ENCODE data around the gene COBL.

- TF ChIP-seq CTCF (IDR thresholded peaks at IDR 0.05), result no peak
- TF ChIP-seq POLR2A (IDR thresholded peaks at IDR 0.05), result no peak
- no peak for TF ChIP-seq POLR2AphosphoS5 (IDR thresholded peaks at IDR 0.05)
These were observed 8.3 kb downstream of the COBL start for GRCh38 chr7:51308265-51308664.
